ENCODE results near the gene MTMR8. TPM values are rescaled to one million over a fixed set of nuclear protein-coding genes. Genes with fewer than 3 reads are reported as not detected.

The MTMR8 gene
- total RNA-seq, 1 donor from 2014 or later: 0.12 TPM

DNA sequence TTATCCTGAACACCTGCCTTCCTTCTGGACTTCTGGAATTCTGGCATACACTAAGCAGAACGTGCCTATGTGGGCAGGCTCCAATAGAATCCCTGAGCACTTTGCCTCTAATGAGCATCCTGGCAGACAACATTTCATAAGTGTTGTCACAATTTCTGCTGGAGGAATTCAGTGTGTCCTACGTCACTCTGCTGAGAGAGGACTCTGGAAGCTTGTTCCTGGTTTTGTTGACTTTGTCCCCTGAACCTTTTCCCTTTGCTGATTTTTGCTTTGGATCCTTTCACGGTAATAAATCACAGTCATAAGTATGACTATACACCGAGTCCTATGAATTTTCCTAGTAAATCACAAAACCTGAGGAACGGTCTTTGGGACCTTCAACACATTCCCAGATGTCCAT lies 43.2 kb downstream of the MTMR8 start:
- H3K4me3 ChIP-seq (ENCODE audit: low read depth, low read length): no peak overlapping the region
- TF ChIP-seq, protein P1, sequence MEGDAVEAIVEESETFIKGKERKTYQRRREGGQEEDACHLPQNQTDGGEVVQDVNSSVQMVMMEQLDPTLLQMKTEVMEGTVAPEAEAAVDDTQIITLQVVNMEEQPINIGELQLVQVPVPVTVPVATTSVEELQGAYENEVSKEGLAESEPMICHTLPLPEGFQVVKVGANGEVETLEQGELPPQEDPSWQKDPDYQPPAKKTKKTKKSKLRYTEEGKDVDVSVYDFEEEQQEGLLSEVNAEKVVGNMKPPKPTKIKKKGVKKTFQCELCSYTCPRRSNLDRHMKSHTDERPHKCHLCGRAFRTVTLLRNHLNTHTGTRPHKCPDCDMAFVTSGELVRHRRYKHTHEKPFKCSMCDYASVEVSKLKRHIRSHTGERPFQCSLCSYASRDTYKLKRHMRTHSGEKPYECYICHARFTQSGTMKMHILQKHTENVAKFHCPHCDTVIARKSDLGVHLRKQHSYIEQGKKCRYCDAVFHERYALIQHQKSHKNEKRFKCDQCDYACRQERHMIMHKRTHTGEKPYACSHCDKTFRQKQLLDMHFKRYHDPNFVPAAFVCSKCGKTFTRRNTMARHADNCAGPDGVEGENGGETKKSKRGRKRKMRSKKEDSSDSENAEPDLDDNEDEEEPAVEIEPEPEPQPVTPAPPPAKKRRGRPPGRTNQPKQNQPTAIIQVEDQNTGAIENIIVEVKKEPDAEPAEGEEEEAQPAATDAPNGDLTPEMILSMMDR (conservative IDR thresholded peaks at IDR 0.05; ENCODE audit: low read depth, low read length): no peak
- DNase-seq (ENCODE audit: low read depth): no peak

DNA sequence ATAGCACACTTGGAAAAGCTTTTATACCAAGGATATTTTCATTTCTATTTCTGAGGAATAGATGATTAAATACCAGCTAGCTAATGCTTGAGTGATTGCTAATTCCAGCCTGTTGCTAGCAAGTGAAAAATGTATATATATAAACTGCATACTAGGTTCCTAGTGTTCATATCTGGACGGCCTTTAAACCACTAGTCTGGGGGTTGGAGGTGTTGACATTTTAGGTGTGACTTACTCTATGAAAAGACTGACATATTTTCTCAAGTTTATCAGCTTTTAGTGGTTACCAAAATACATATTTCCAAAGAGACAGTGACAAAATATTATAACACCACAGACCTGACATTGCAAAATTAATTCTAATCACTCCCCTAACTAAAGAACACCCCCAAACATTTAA lies 44.7 kb downstream of the MTMR8 start:
- TF ChIP-seq, protein P1 (conservative IDR thresholded peaks at IDR 0.05; ENCODE audit: low read depth, low read length): no peak
- no peak for DNase-seq (ENCODE audit: low read depth)
- no peak overlapping the region for H3K4me3 ChIP-seq (ENCODE audit: low read depth, low read length)

DNA sequence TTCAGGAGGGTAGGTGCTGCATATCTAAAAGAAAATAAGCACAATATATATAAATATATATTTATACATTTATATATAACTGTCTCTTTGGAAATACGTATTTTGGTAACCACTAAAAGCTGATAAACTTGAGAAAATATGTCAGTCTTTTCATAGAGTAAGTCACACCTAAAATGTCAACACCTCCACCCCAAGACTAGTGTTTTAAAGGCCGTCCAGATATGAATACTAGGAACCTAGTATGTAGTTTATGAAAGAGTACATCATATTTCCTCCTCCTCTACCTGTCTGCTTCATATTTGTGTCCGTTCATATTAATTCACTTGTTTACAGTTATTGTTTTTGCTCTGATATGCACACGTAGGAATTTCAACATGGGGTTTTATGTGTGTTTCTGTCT lies 45.2 kb downstream of the MTMR8 start:
- no peak for DNase-seq (ENCODE audit: low read depth)
- TF ChIP-seq, protein P1 (conservative IDR thresholded peaks at IDR 0.05; ENCODE audit: low read depth, low read length): no peak
- H3K4me3 ChIP-seq (ENCODE audit: low read depth, low read length): no peak overlapping the region

DNA sequence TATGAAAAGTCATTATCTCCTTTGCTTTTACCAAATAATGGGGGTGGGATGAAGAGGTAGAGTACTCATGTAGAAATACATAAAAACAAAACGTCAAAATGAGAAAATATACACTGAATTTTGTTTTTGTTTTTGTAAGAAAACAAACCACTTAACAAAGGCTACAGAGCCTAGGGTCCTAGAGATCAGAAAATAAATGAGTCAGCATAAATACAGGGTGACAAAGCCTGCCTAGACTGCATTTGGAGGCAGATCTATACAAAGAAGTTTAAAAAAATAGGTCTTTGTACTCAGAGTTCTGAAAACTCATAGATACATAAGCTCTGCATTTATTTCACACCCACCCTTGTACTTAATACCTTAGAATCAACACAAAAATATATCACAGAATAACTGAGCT lies 52.4 kb downstream of the MTMR8 start:
- no peak overlapping the region for H3K4me3 ChIP-seq (ENCODE audit: low read depth, low read length)
- TF ChIP-seq, protein P1 (conservative IDR thresholded peaks at IDR 0.05; ENCODE audit: low read depth, low read length): no peak
- no peak for DNase-seq (ENCODE audit: low read depth)

DNA sequence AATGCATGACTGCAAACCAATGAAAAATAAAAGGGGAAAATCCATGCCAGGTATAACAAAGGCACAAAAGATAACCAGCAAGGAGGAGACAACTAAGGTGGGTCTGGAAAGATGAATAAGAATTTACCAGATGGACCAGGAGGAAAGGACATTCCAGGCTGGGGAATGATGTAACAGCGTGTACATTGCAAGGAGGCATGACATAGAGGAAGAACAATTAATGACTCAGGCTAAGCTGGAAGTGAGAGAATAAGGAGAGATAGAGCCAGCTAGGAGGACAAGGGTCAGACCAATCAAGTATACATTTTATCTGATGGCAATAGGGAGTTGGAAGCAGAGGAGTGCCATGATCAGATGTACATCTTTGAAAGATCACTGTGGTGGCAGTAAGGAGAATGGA lies 57.0 kb downstream of the MTMR8 start:
- H3K4me3 ChIP-seq (ENCODE audit: low read depth, low read length): no peak overlapping the region
- TF ChIP-seq, protein P1 (conservative IDR thresholded peaks at IDR 0.05; ENCODE audit: low read depth, low read length): no peak
- DNase-seq (ENCODE audit: low read depth): no peak

DNA sequence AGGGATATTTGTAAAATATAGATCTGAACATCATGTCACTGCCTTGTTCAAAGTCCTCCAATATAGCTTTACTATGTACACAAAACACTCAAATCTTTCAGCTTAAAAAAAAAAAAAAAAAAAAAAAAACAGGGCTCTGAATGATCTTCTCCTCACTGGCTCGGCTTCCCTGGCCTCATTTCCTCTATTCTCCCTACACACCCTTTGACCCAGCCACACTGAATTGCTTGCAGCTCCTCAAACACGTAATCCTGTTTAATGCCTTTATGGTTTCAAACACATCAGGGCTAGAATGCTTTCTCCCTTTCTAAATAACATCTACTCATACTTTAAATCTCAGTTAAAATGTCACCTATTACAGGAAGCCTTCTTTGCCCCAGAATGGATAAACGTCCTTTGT lies 60.8 kb downstream of the MTMR8 start:
- H3K4me3 ChIP-seq (ENCODE audit: low read depth, low read length): no peak overlapping the region
- DNase-seq (ENCODE audit: low read depth): no peak
- TF ChIP-seq, protein P1 (conservative IDR thresholded peaks at IDR 0.05; ENCODE audit: low read depth, low read length): no peak

DNA sequence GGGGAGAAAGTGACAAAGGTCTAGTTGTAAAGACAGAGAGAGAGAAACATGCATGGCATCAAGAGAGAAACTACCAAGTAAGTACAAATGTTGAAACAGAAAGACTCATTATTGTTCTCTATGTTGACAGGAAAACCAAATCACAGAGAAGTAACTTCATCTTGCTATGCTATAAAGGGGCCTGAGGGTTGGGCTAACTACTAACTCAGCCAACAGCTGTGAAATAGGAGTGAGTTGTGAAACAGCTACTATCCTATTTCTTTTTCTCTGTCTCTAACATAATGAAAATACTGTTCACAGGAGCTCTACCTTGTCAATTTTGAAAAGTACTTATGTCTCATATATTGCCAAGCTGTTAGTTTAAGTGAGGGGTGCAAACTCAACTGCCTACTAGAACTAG lies 65.0 kb downstream of the MTMR8 start:
- H3K4me3 ChIP-seq (ENCODE audit: low read depth, low read length): no peak overlapping the region
- DNase-seq (ENCODE audit: low read depth): no peak
- TF ChIP-seq, protein P1 (conservative IDR thresholded peaks at IDR 0.05; ENCODE audit: low read depth, low read length): no peak

Data from epithelial cell of proximal tubule (primary cell).